AG09309 (cell line): ENCODE results near the gene SERTAD2.

Experiments
- DNase-seq: peaks from one replicate; pipeline ENCODE4 v3.0.0-alpha.2; 2010; ENCODE audit warnings: low read depth
- H3K4me3 ChIP-seq: 2 replicates; pipeline ENCODE4 v1.5.1; 2011; ENCODE audit warnings: mild to moderate bottlenecking, low read depth, low read length, moderate library complexity; ENCODE audit not compliant: control insufficient read depth
- CTCF ChIP-seq: IDR thresholded peaks from 2 replicates; pipeline ENCODE4 v1.5.1; 2011; ENCODE audit warnings: mild to moderate bottlenecking, low read depth, low read length, inconsistent platforms; ENCODE audit not compliant: insufficient read depth, control insufficient read depth; ENCODE audit errors: missing control alignments

The SERTAD2 gene

GRCh38 chr2:64605991-64606478, 47.7 kb downstream of the SERTAD2 start:
- no peak for TF ChIP-seq CTCF
- DNase-seq: no peak
- H3K4me3 ChIP-seq: no peak overlapping the region

- DNase-seq: peak; percentile 62
- no peak overlapping the region for H3K4me3 ChIP-seq
- no peak for TF ChIP-seq CTCF
Measured at GRCh38 chr2:64605026-64605471, 48.7 kb downstream of the SERTAD2 start.

- no peak for DNase-seq
- no peak overlapping the region for H3K4me3 ChIP-seq
- no peak for TF ChIP-seq CTCF
Measured at GRCh38 chr2:64604155-64604554, 49.6 kb downstream of the SERTAD2 start.

- TF ChIP-seq CTCF: no peak
- DNase-seq: no peak
- H3K4me3 ChIP-seq: no peak overlapping the region
Measured at GRCh38 chr2:64602436-64602835, 51.3 kb downstream of the SERTAD2 start.

GRCh38 chr2:64601785-64602391, 51.8 kb downstream of the SERTAD2 start:
- TF ChIP-seq CTCF: no peak
- no peak for DNase-seq
- no peak overlapping the region for H3K4me3 ChIP-seq

- no peak for TF ChIP-seq CTCF
- DNase-seq: no peak
- H3K4me3 ChIP-seq: no peak overlapping the region
Measured at GRCh38 chr2:64601034-64601754, 52.5 kb downstream of the SERTAD2 start.
